ENCODE measurements around the gene ZMYND8.

The ZMYND8 gene

DNA sequence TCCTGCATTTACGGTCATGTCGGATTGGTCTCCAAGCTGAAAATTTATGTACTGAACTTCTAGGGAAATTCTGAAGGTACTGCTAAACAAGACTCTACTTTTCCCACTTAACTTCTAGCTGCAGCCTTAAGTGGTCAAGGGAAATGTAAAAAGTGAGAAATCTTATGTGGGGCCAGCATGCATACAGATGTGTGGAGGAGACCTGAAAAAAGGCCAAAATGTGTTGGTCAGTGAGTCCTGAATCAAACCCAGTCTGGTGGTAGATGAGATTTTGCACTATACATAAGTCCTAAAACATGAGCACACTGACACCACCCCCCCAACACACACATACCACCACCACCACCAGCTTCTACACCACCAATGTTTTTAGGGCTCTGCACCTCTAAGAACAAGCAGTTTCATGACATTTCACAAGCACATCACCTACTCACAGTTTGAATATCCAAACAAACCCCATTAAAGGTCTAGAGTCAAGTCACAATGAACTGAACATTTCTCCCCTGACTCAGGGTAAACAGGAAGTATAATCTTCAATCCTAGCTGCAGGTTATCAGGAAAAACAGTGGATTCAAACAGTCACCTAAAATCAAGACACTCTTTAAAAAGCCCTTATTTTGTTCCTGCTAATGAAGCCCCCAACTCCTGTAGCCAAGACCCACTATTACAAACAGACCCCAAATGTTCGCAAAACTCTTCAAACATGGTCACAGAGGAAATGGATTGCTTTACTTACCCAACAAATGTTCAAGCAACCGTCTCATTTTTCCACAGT is 1.6 kb downstream of the ZMYND8 start:
- DNase-seq (ENCODE audit: low read depth), result peak; percentile 58
- TF ChIP-seq, protein P1, sequence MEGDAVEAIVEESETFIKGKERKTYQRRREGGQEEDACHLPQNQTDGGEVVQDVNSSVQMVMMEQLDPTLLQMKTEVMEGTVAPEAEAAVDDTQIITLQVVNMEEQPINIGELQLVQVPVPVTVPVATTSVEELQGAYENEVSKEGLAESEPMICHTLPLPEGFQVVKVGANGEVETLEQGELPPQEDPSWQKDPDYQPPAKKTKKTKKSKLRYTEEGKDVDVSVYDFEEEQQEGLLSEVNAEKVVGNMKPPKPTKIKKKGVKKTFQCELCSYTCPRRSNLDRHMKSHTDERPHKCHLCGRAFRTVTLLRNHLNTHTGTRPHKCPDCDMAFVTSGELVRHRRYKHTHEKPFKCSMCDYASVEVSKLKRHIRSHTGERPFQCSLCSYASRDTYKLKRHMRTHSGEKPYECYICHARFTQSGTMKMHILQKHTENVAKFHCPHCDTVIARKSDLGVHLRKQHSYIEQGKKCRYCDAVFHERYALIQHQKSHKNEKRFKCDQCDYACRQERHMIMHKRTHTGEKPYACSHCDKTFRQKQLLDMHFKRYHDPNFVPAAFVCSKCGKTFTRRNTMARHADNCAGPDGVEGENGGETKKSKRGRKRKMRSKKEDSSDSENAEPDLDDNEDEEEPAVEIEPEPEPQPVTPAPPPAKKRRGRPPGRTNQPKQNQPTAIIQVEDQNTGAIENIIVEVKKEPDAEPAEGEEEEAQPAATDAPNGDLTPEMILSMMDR (IDR thresholded peaks at IDR 0.05; ENCODE audit: insufficient read depth, low read depth, low read length, missing control alignments), result no peak
- H3K4me3 ChIP-seq (ENCODE audit: low read length), result peak overlapping the region; percentile 47

DNA sequence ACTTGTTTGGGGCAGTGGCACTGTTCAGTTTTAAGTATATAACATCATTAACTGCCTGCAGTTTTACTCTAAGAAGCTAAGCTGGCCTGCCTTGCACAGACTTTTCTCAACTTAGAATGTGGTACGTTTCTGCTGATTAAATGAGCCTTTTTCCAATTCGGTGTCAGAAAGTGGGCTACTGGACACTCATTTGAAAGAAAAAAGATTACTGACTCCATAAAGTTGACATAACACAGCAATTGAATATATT is 2.1 kb downstream of the ZMYND8 start:
- H3K4me3 ChIP-seq (ENCODE audit: low read length), result peak overlapping the region; percentile 47
- DNase-seq (ENCODE audit: low read depth), result no peak
- TF ChIP-seq, protein P1 (IDR thresholded peaks at IDR 0.05; ENCODE audit: insufficient read depth, low read depth, low read length, missing control alignments), result no peak

DNA sequence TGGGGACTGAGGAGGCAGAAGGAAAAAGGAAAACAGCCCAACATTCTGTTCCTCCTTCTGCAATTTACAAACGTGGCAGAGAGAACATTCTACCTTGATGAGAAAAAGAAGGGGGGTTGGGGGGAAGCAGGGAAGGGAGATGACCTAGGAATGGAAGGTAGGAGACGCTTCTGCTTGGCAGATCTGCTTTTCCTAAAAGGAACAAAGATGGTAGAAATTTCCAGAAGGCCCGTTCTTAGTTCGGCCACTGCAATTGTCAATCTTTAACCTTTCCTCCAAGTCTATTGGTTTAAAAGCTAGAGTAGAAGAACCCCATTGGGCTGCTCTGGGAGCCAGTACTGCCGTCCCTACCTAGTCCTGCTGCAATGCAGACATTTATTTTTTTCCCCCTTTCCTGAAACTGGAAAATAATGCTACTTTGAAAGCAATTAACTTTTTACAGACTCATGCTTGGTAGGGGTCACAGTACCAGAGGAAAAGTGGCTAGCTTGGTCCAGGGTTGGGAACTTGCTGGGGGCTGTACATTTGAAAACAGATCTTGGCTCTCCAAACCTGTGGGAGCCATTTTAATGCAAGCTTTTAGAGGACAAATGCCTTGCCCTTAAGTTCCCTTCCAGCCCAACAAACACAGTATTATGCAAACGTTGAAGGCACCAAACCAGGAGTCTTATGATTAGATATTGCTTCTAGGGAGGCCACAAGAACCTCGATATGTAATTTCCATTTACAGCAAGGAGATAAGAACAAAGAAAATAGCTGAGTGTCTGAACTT is 2.6 kb downstream of the ZMYND8 start:
- TF ChIP-seq, protein P1 (IDR thresholded peaks at IDR 0.05; ENCODE audit: insufficient read depth, low read depth, low read length, missing control alignments), result no peak
- DNase-seq (ENCODE audit: low read depth), result no peak
- peak overlapping the region; percentile 47 for H3K4me3 ChIP-seq (ENCODE audit: low read length)

DNA sequence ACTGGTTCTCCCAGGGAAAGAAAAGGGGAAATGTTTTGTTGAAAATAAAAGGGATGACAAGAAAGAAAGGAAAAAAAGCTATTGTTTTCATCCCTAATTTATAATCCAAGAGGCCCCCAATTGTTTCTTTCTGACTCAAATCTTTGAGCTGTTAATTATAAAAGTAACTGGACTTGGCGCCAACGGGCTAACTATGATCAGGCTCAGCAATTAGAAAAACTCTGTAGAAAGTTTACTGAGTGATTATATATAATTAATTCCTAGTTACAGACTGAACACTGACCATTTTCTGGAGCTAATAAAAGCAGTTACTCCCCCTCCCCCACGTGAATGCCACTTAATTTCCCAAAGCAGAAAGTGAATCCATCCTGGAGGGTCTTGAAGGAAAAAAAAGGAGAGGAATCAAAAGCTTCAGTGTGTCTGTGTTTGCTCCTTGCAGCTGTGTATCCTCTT is 3.2 kb downstream of the ZMYND8 start:
- H3K4me3 ChIP-seq (ENCODE audit: low read length), result peak overlapping the region; percentile 47
- no peak for DNase-seq (ENCODE audit: low read depth)
- TF ChIP-seq, protein P1 (IDR thresholded peaks at IDR 0.05; ENCODE audit: insufficient read depth, low read depth, low read length, missing control alignments), result no peak

DNA sequence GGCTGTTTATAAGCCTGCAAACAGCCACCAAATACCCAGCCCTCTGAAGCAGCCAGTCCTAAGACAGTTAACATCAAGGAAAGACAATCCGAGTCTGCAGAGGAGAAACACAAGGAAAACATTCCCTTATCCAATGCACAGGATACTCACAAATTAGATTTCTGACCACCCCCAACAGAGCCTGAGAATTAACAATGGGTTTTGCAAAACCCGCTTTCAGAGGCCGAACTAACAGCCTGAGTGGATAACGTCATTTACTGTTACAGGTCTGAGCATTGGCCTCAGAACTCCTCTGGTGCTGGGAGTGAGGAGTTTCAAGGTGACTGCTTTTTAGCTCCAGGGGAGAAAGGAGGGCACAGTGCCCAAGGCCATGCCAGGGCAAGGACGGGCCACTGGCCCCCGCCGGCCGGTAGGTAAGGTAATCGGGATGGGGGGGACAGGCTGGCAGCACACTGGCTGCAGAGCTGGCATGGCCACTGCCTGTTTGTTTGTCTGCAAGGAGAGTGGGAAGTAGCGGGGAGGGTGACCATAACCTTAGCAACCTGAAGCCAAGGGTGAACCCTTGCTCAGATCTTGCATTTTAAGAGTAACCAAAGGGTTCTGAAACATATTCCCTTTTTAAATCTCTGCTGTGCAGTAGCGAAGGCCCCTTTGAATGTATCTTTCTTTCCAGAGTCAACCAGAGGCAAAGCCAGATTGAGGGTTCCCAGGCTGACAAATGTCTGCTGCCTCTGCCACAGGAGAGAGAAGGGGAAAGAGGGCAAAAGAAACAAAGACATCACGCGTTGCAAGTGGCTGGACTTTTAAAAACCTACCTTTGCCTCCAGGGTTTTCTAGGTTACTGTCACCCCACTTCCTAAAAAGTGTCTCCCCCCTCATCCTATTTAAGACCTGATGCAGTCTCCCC is 3.9 kb downstream of the ZMYND8 start:
- peak overlapping the region; percentile 47 for H3K4me3 ChIP-seq (ENCODE audit: low read length)
- peak; percentile 49 for DNase-seq (ENCODE audit: low read depth)
- TF ChIP-seq, protein P1 (IDR thresholded peaks at IDR 0.05; ENCODE audit: insufficient read depth, low read depth, low read length, missing control alignments), result peak; percentile 2

DNA sequence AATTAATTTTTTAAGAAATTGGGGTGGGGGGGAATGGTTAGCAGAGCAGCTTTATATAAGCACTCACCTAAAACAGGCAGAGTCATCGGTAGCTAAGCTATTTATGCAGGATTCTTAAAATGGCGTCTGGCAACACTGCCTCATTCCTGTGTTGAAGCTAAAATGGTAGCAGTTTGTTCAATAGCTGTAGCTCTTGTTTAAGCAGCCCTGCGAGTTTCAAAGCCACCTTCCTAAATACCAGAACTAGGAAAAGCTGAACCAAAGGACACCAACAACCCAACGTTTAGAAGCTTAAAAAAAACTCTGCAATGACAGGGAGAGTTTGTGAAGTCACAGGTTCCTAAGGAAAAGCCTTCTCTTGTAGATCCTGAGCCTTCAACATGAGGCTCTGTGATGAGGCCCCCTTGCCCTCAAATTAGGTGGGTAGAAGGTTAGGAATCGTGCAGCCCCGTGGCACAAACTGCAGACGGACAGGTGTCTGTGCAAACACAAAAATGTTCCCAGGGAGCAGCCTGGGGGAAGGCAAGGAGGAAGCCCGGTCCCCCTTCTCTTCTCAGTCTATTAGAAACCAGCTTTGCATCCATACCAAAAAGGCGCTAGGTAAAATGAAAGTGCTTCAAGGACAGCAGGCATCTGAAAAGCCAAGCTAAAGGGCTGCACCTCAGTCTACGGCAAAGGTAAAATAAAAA is 4.7 kb downstream of the ZMYND8 start:
- H3K4me3 ChIP-seq (ENCODE audit: low read length), result peak overlapping the region; percentile 47
- DNase-seq (ENCODE audit: low read depth), result peak; percentile 48
- TF ChIP-seq, protein P1 (IDR thresholded peaks at IDR 0.05; ENCODE audit: insufficient read depth, low read depth, low read length, missing control alignments), result no peak

Measured in epithelial cell of esophagus (primary cell).